GM19468 (cell line): ENCODE results near the gene RCAN2.
A peak's percentile ranks its signal among the peaks of the same experiment; 100 is the strongest.

Experiments used
- ATAC-seq: cut with Tn5 transposase; IDR thresholded peaks from one replicate; pipeline ENCODE4 v1.9.1; 2021; ENCODE audit warnings: mild to moderate bottlenecking, moderate library complexity, moderate number of reproducible peaks; ENCODE audit not compliant: unreplicated experiment; ENCODE audit errors: extremely low read depth

RCAN2 gene

GRCh38 chr6:46190889-46191288 lies 300.4 kb downstream of the RCAN2 start:
- ATAC-seq: no peak

- ATAC-seq: no peak
These were observed 301.5 kb downstream of the RCAN2 start for GRCh38 chr6:46189726-46190125.

DNA sequence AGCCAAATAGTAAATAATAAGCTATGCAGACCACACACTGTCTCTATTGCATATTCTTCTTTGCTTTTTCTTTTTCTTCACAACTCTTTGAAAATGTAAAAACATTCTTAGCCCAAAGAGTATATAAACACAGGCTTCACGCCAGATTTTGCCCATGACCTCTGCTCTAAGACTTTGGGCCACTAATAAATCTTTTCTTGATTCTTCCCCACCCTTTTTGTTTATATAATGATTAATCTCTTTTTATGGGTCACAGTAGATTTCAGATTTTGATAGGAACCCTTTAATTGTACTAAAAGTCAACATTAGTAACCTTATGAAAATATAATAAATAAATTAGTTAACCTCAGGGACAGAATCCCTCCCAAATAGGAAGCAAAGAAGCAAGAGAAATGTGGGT lies 304.7 kb downstream of the RCAN2 start:
- no peak for ATAC-seq

DNA sequence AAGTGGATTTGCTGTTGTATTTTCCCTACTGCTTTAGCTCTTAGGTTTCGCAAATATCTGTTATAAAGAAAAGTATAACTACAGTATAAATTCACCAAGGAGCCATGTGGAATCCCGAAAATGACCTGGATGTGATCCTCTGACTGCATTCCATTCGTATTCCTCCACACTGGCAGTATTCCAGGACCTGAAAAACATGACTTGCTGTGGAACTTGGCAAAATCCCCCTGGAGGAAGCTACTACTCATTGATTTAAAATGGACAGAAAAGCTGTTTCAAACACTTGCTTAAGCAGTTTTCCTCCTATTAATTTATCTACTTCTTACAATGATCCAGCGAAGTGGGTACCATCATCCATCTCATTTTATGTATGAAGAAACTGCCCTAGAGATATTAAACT lies 307.1 kb downstream of the RCAN2 start:
- no peak for ATAC-seq

DNA sequence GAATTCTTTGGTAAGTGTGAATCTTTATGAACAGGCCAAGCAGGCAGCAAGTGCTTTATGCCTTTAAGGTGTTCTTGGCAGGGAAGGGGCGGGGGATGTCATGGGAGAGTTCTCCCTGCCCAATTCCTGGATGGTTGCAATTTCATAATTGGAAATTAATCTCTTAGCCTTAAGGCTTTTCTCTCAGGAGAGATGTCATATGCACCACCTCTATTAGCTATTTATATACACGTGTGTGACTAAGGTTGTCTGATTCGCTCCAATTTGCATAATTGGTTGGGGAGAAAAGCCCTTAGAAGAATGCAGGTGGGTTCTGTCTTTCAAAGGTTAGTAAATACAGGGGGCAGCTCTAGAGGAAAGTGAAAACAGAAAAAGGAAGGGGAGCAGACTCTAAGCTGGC lies 315.3 kb downstream of the RCAN2 start:
- ATAC-seq: no peak

GRCh38 chr6:46175446-46175845 lies 315.8 kb downstream of the RCAN2 start:
- peak; percentile 76 for ATAC-seq

- no peak for ATAC-seq
These were observed 316.3 kb downstream of the RCAN2 start for GRCh38 chr6:46174904-46175303.

- no peak for ATAC-seq
These were observed 319.1 kb downstream of the RCAN2 start for GRCh38 chr6:46172176-46172575.
